H9 (cell line): ENCODE measurements around the gene CSRNP3. TPM values are rescaled to one million over a fixed set of nuclear protein-coding genes. Genes with fewer than 3 reads are reported as not detected.

Source experiments
- DNase-seq: peaks from one replicate; pipeline ENCODE4 v3.0.0-alpha.2; 2017
- H2AFZ ChIP-seq: one replicate; pipeline ENCODE4 v1.6.1; 2013; ENCODE audit warnings: mild to moderate bottlenecking, low read length, control low read depth, moderate library complexity
- H2AK5ac ChIP-seq: 2 replicates; pipeline ENCODE4 v1.6.1; 2013; ENCODE audit warnings: low read length, control low read depth, mixed read lengths; ENCODE audit not compliant: insufficient read length
- H2BK120ac ChIP-seq: one replicate; pipeline ENCODE4 v1.6.1; 2013; ENCODE audit warnings: low read depth, mild to moderate bottlenecking, low read length, control low read depth, inconsistent platforms; ENCODE audit not compliant: poor library complexity, severe bottlenecking
- H2BK12ac ChIP-seq: 2 replicates; pipeline ENCODE4 v1.6.1; 2013; ENCODE audit warnings: low read length, control low read depth, mixed read lengths, low read depth; ENCODE audit not compliant: insufficient read length
- H2BK15ac ChIP-seq: 2 replicates; pipeline ENCODE4 v1.6.1; 2013; ENCODE audit warnings: low read depth, low read length, control low read depth
- H2BK20ac ChIP-seq: one replicate; pipeline ENCODE4 v1.6.1; 2013; ENCODE audit warnings: low read depth, mild to moderate bottlenecking, low read length, control low read depth, inconsistent platforms; ENCODE audit not compliant: poor library complexity, severe bottlenecking
- H2BK5ac ChIP-seq: 2 replicates; pipeline ENCODE4 v1.6.1; 2013; ENCODE audit warnings: low read length, control low read depth, mixed read lengths; ENCODE audit not compliant: insufficient read length
- H3K14ac ChIP-seq: 2 replicates; pipeline ENCODE4 v1.6.1; 2013; ENCODE audit warnings: low read length, control low read depth; ENCODE audit not compliant: insufficient read depth
- H3K18ac ChIP-seq: 2 replicates; pipeline ENCODE4 v1.6.1; 2013; ENCODE audit warnings: low read depth, mild to moderate bottlenecking, mixed read lengths, low read length, control low read depth; ENCODE audit not compliant: insufficient read length
- H3K23ac ChIP-seq: 2 replicates; pipeline ENCODE4 v1.6.1; 2013; ENCODE audit warnings: low read length, control low read depth, mixed read lengths, low read depth; ENCODE audit not compliant: insufficient read length
- H3K23me2 ChIP-seq: 2 replicates; pipeline ENCODE4 v1.6.1; 2013; ENCODE audit warnings: low read depth, mild to moderate bottlenecking, mixed read lengths, low read length, control low read depth; ENCODE audit not compliant: insufficient read length, poor library complexity, severe bottlenecking
- H3K27ac ChIP-seq: 2 replicates; pipeline ENCODE4 v1.5.1; 2013; ENCODE audit warnings: low read length, control low read depth, mixed read lengths, low read depth; ENCODE audit not compliant: insufficient read length
- H3K27me3 ChIP-seq: 2 replicates; pipeline ENCODE4 v1.6.1; 2013; ENCODE audit warnings: low read length, control low read depth, inconsistent platforms; ENCODE audit not compliant: insufficient read depth
- H3K4ac ChIP-seq: 2 replicates; pipeline ENCODE4 v1.6.1; 2013; ENCODE audit warnings: low read depth, mild to moderate bottlenecking, control low read depth, inconsistent platforms, low read length, moderate library complexity
- H3K4me1 ChIP-seq: 2 replicates; pipeline ENCODE4 v1.6.1; 2013; ENCODE audit warnings: low read length, control low read depth, inconsistent platforms; ENCODE audit not compliant: insufficient read depth
- H3K4me2 ChIP-seq: 2 replicates; pipeline ENCODE4 v1.6.1; 2013; ENCODE audit warnings: low read length, control low read depth, mixed read lengths; ENCODE audit not compliant: insufficient read length, insufficient read depth
- H3K56ac ChIP-seq: 2 replicates; pipeline ENCODE4 v1.6.1; 2013; ENCODE audit warnings: low read depth, mild to moderate bottlenecking, mixed read lengths, low read length, control low read depth; ENCODE audit not compliant: insufficient read length
- H3K79me1 ChIP-seq: 2 replicates; pipeline ENCODE4 v1.6.1; 2013; ENCODE audit warnings: low read depth, mild to moderate bottlenecking, moderate library complexity, low read length, control low read depth, inconsistent platforms; ENCODE audit not compliant: insufficient read depth, poor library complexity, severe bottlenecking
- H3K79me2 ChIP-seq: 2 replicates; pipeline ENCODE4 v1.6.1; 2013; ENCODE audit warnings: low read length, control low read depth, inconsistent platforms; ENCODE audit not compliant: insufficient read depth
- H3K9ac ChIP-seq: 2 replicates; pipeline ENCODE4 v1.6.1; 2013; ENCODE audit warnings: low read length, control low read depth, mixed read lengths; ENCODE audit not compliant: insufficient read length; ENCODE audit errors: extremely low read depth
- H3K9me3 ChIP-seq: one replicate; pipeline ENCODE4 v1.6.1; 2013; ENCODE audit warnings: low read depth, low read length, inconsistent platforms; ENCODE audit not compliant: control insufficient read depth
- H3T11ph ChIP-seq: one replicate; pipeline ENCODE4 v1.6.1; 2013; ENCODE audit warnings: mild to moderate bottlenecking, low read length, control low read depth, inconsistent platforms
- H4K20me1 ChIP-seq: one replicate; pipeline ENCODE4 v1.6.1; 2013; ENCODE audit not compliant: control insufficient read depth, insufficient read length, insufficient read depth
- H4K5ac ChIP-seq: 2 replicates; pipeline ENCODE4 v1.6.1; 2013; ENCODE audit warnings: low read depth, mild to moderate bottlenecking, mixed read lengths, low read length, control low read depth; ENCODE audit not compliant: insufficient read length
- H4K8ac ChIP-seq: replicated peaks from 2 replicates; pipeline ENCODE4 v1.6.1; 2013; ENCODE audit warnings: low read length, control low read depth, mixed read lengths, low read depth; ENCODE audit not compliant: insufficient read length
- H4K91ac ChIP-seq: 2 replicates; pipeline ENCODE4 v1.6.1; 2013; ENCODE audit warnings: low read depth, mild to moderate bottlenecking, moderate library complexity, mixed read lengths, low read length, control low read depth; ENCODE audit not compliant: insufficient read length
- H3K27ac Mint-ChIP-seq, 3 experiments: 2 replicates in 2 of 3; 3 replicates in 1 of 3; pipeline ENCODE4 v1.8.0; 2020 to 2021; ENCODE audit warnings: mixed read lengths in 3 of 3, mild to moderate bottlenecking in 1 of 3, moderate library complexity in 1 of 3
- H3K27me3 Mint-ChIP-seq: 2 replicates; pipeline ENCODE4 v1.8.0; 2021; ENCODE audit warnings: low read depth, mild to moderate bottlenecking, moderate library complexity, mixed read lengths
- H3K36me3 Mint-ChIP-seq, 3 experiments: 2 replicates in 2 of 3; 3 replicates in 1 of 3; pipeline ENCODE4 v1.8.0; 2020 to 2021; ENCODE audit warnings: low read depth in 3 of 3, mixed read lengths in 3 of 3; ENCODE audit not compliant: insufficient read depth in 1 of 3
- H3K4me1 Mint-ChIP-seq, 2 experiments: 2 replicates each; pipeline ENCODE4 v1.8.0; 2020; ENCODE audit warnings: mixed read lengths in 2 of 2
- H3K4me3 Mint-ChIP-seq, 2 experiments: 2 replicates in 1 of 2; 3 replicates in 1 of 2; pipeline ENCODE4 v1.8.0; 2020 to 2021; ENCODE audit warnings: mild to moderate bottlenecking in 2 of 2, mixed read lengths in 2 of 2, moderate library complexity in 1 of 2
- H3K9me3 Mint-ChIP-seq, 2 experiments: 2 replicates in 1 of 2; 3 replicates in 1 of 2; pipeline ENCODE4 v1.8.0; 2020; ENCODE audit warnings: mild to moderate bottlenecking in 2 of 2, mixed read lengths in 2 of 2, moderate library complexity in 1 of 2
- CTCF ChIP-seq: fragments of 200-600 bp; sonication (generic); conservative IDR thresholded peaks from 3 replicates; pipeline ENCODE4 v1.8.0; 2021; ENCODE audit warnings: antibody characterized with exemption, mild to moderate bottlenecking
- WGBS: extraction: QIAGEN DNeasy Blood & Tissue Kit; methylation state at CpG from one replicate; pipeline ENCODE4 v1.1.7; 2013; ENCODE audit warnings: missing lambda C conversion rate, low lambda C conversion rate, mixed read lengths; ENCODE audit not compliant: insufficient read length; ENCODE audit errors: extremely low coverage; 5-methylcytosine and 5-hydroxymethylcytosine counted together
- total RNA-seq: library from RNA; stranded (reverse); gene quantifications from 2 replicates; pipeline ENCODE4 v1.2.1, GENCODE V29; 2021

Gene CSRNP3
- total RNA-seq, 1 experiment from 2014 or later = 3.6 TPM

- peaks cover 0 to 4% (median 0%) of the 10 kb centered on the region in 3 experiments; a peak in 3 of 7 replicates for H3K36me3 Mint-ChIP-seq
- no peak for DNase-seq
- no CpG with 5 or more reads among the region's 1 CpG for WGBS
These were observed 40.6 kb upstream of the CSRNP3 start for GRCh38 chr2:165428926-165429325.

More at GRCh38 chr2:165428926-165429325, 40.6 kb upstream of the CSRNP3 start:
- Histone ChIP-seq H2BK15ac (no peak overlapping the region), H2BK12ac (no peak overlapping the region), H2AK5ac (no peak overlapping the region), H2AFZ (no peak overlapping the region), H3K23me2 (no peaks in the 10 kb centered on the region), H3K4me2 (no peak overlapping the region), H3K4me1 (no peaks in the 10 kb centered on the region; the same call in 1 of the 2 replicates), H2BK5ac (no peak overlapping the region), H3K79me2 (no peaks in the 10 kb centered on the region), H3K79me1 (no peaks in the 10 kb centered on the region), H4K20me1 (no peaks in the 10 kb centered on the region), H3K14ac (no peak overlapping the region), H2BK120ac (no peak overlapping the region), H3K27ac (no peak overlapping the region), H3T11ph (no peak overlapping the region), H3K4ac (no peak overlapping the region), H4K5ac (no peak overlapping the region), H2BK20ac (no peak overlapping the region), H4K8ac (no peak overlapping the region), H3K9ac (no peak overlapping the region), H3K18ac (no peak overlapping the region), H3K56ac (no peak overlapping the region), H3K9me3 (no peaks in the 10 kb centered on the region), H3K23ac (no peak overlapping the region), H4K91ac (no peak overlapping the region), H3K27me3 (no peaks in the 10 kb centered on the region)
- H3K9me3 Mint-ChIP-seq = peaks cover 0 to 13% of the 10 kb centered on the region in 2 experiments; a peak in 2 of 5 replicates
- H3K27ac Mint-ChIP-seq = no peak overlapping the region
- TF ChIP-seq CTCF = no peak
- no peak overlapping the region for H3K4me3 Mint-ChIP-seq
- peaks cover 5 to 7% of the 10 kb centered on the region in 2 experiments; a peak in 3 of 4 replicates for H3K4me1 Mint-ChIP-seq
- H3K27me3 Mint-ChIP-seq = no peaks in the 10 kb centered on the region
